MCF 10A (cell line): Measurements from ENCODE around the gene SPATA6L. TPM values are rescaled to one million over a fixed set of nuclear protein-coding genes. Genes with fewer than 3 reads are reported as not detected.

Source experiments
- BruUV-seq: library from RNA; stranded (reverse); fragments of 400-500 nt; replicated peaks from 2 replicates; lab custom pipeline; 2021; lab: Mats Ljungman, UMichigan
- CTCF ChIA-PET: fragments of 300-600 bp; sonication (Branson Sonifier 250); formaldehyde crosslinking; extraction: SDS; loops from one replicate; lab custom pipeline; 2021; ENCODE audit warnings: antibody characterized with exemption, inconsistent platforms; lab: Yijun Ruan, JAX
- POLR2A ChIA-PET: fragments of 300-600, 350-650 bp; sonication (Branson Sonifier 250); formaldehyde crosslinking; extraction: SDS; loops from one replicate; lab custom pipeline; 2020; ENCODE audit warnings: antibody characterized with exemption, inconsistent platforms; lab: Yijun Ruan, JAX
- DNase-seq: peaks from one replicate; pipeline ENCODE4 v3.0.0-alpha.2; 2018; ENCODE audit not compliant: unreplicated experiment
- H3K27ac Mint-ChIP-seq: one replicate; pipeline ENCODE4 v1.8.0; 2022; ENCODE audit warnings: mild to moderate bottlenecking, low read depth, mixed read lengths; ENCODE audit not compliant: unreplicated experiment
- H3K27me3 Mint-ChIP-seq: one replicate; pipeline ENCODE4 v1.8.0; 2022; ENCODE audit warnings: mixed read lengths; ENCODE audit not compliant: insufficient read depth, unreplicated experiment
- H3K36me3 Mint-ChIP-seq: one replicate; pipeline ENCODE4 v1.8.0; 2022; ENCODE audit warnings: mild to moderate bottlenecking, moderate library complexity, mixed read lengths; ENCODE audit not compliant: insufficient read depth, unreplicated experiment
- H3K4me1 Mint-ChIP-seq: one replicate; pipeline ENCODE4 v1.8.0; 2022; ENCODE audit warnings: mixed read lengths; ENCODE audit not compliant: insufficient read depth, unreplicated experiment
- H3K4me3 Mint-ChIP-seq: one replicate; pipeline ENCODE4 v1.8.0; 2022; ENCODE audit warnings: mild to moderate bottlenecking, moderate library complexity, mixed read lengths; ENCODE audit not compliant: unreplicated experiment
- H3K9me3 Mint-ChIP-seq: one replicate; pipeline ENCODE4 v1.8.0; 2022; ENCODE audit warnings: mixed read lengths; ENCODE audit not compliant: unreplicated experiment
- intact Hi-C: fragments of 100-400 bp; cut with micrococcal nuclease; formaldehyde crosslinking; loops from 2 replicates; pipeline ENCODE4 v1.14.1; 2022
- total RNA-seq: library from RNA; stranded (reverse); gene quantifications from 2 replicates; pipeline ENCODE4 v1.2.3, GENCODE V29; 2022
- TF ChIP-seq, protein P1 (sequence below): fragments of 200-600 bp; IDR thresholded peaks from one replicate; pipeline ENCODE4 v1.8.0; 2022; ENCODE audit warnings: antibody characterized with exemption, mild to moderate bottlenecking; ENCODE audit not compliant: unreplicated experiment

The SPATA6L gene
- total RNA-seq, 1 experiment from 2014 or later = 5.5 TPM

DNA sequence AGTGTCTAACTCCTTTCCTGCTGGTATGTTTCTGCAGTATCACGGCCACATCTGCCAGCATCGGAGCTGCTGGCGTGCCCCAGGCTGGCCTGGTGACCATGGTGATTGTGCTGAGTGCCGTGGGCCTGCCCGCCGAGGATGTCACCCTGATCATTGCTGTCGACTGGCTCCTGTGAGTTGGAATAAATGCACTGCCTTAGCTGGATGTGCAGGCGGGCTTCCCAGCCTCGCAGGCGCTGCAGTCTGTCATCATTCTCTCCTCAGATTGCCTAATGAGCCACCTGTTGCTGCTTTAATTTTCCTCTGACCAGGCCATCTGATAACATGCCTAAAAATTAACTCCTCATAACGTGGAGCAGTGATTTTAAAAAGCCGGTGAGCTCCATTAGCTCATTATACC is 83.3 kb downstream of the SPATA6L start:
- TF ChIP-seq, protein P1, sequence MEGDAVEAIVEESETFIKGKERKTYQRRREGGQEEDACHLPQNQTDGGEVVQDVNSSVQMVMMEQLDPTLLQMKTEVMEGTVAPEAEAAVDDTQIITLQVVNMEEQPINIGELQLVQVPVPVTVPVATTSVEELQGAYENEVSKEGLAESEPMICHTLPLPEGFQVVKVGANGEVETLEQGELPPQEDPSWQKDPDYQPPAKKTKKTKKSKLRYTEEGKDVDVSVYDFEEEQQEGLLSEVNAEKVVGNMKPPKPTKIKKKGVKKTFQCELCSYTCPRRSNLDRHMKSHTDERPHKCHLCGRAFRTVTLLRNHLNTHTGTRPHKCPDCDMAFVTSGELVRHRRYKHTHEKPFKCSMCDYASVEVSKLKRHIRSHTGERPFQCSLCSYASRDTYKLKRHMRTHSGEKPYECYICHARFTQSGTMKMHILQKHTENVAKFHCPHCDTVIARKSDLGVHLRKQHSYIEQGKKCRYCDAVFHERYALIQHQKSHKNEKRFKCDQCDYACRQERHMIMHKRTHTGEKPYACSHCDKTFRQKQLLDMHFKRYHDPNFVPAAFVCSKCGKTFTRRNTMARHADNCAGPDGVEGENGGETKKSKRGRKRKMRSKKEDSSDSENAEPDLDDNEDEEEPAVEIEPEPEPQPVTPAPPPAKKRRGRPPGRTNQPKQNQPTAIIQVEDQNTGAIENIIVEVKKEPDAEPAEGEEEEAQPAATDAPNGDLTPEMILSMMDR = no peak
- no peaks in the 10 kb centered on the region for H3K4me1 Mint-ChIP-seq
- intact Hi-C loops = no loop called here
- H3K9me3 Mint-ChIP-seq = no peaks in the 10 kb centered on the region
- H3K4me3 Mint-ChIP-seq = no peak overlapping the region
- CTCF ChIA-PET = interaction anchor here (0.5 to 0.6 kb wide), 2 partner anchors 61 to 946 kb away, joined by 3 read pairs; no protein-coding TSS in a partner anchor
- POLR2A ChIA-PET = no interaction called here
- no peaks in the 10 kb centered on the region for H3K36me3 Mint-ChIP-seq
- no peak for DNase-seq
- BruUV-seq = no TSS peak
- no peaks in the 10 kb centered on the region for H3K27me3 Mint-ChIP-seq
- no peak overlapping the region for H3K27ac Mint-ChIP-seq

DNA sequence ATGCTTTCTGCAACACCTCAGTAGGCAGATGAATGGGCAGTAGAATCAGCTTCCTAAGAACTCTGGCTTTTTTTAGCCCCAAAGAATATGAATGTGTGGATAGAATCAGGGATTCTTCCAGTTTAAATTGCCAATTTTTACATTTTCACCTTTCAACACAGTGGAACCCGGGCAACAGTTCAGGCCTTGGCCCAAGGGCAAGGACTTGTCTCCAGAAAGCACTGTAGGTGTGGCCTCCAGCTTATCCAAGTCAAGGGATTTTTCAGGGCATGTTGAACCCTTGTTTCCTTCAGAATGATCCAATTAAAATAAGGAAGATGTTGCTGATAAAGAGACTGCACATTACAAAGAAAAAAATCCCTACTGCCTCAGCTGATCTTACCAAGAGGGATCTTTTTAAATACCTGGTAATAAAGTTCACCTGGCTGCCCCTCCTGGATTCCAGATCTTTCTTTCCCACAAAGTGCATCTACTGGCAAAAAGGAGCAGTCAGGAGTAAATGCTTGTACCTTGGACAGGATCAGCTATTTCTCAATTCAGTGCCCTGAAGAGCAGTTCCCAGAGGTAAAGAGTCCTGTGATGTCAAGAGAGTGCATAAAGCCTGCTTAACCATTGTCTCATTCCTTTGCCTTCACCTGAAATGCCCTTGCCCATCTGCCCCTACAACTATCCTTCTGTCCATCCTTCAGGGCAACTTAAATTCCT is 84.3 kb downstream of the SPATA6L start:
- intact Hi-C loops = no loop called here
- TF ChIP-seq, protein P1 = no peak
- ChIA-PET CTCF (no interaction called here), POLR2A (no interaction called here)
- Mint-ChIP-seq H3K9me3 (no peaks in the 10 kb centered on the region), H3K27me3 (no peaks in the 10 kb centered on the region), H3K27ac (no peak overlapping the region), H3K36me3 (no peaks in the 10 kb centered on the region), H3K4me1 (no peaks in the 10 kb centered on the region), H3K4me3 (no peak overlapping the region)
- BruUV-seq = no TSS peak
- no peak for DNase-seq

DNA sequence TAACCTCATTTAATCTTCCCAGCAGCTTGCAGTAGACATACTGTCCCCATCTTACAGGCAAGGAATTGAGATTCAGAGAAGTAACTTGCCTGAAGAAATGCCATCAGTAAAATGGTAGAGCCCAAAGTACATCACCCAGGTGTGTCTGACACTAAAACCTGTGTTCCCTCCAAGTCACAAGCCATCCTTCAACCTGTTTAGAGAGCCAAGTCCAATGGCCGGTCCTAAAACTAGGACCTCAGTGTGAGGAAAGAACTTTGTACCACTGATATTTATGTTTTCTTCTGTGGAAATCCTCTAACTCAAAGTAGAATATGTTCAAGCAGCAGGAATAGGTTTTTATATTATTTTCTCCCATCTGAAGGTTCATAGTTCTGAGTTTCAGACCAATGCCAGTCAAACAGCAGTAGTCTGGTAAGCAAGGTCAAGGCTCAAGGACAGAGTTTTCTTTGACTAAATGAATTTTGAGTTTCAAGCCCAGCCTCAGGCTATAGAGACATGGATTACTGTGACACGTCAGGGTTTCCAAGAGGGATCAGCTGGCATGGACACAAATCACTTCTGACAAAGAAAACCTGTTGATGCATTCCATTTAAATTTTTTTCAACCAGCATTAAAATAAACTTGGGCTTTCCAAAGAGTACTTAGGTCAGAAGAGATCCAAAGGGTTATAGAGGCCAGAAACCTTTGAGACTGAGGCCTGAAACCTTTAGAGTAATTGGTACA is 85.1 kb downstream of the SPATA6L start:
- no peaks in the 10 kb centered on the region for H3K27me3 Mint-ChIP-seq
- no peak for DNase-seq
- BruUV-seq = no TSS peak
- TF ChIP-seq, protein P1 = no peak
- no peak overlapping the region for H3K4me3 Mint-ChIP-seq
- no peaks in the 10 kb centered on the region for H3K4me1 Mint-ChIP-seq
- no peak overlapping the region for H3K27ac Mint-ChIP-seq
- intact Hi-C loops = no loop called here
- no peaks in the 10 kb centered on the region for H3K36me3 Mint-ChIP-seq
- H3K9me3 Mint-ChIP-seq = no peaks in the 10 kb centered on the region
- ChIA-PET CTCF (interaction anchor here (0.6 kb wide), 1 partner anchor 262 kb away, joined by 4 read pairs; no protein-coding TSS in a partner anchor), POLR2A (no interaction called here)

DNA sequence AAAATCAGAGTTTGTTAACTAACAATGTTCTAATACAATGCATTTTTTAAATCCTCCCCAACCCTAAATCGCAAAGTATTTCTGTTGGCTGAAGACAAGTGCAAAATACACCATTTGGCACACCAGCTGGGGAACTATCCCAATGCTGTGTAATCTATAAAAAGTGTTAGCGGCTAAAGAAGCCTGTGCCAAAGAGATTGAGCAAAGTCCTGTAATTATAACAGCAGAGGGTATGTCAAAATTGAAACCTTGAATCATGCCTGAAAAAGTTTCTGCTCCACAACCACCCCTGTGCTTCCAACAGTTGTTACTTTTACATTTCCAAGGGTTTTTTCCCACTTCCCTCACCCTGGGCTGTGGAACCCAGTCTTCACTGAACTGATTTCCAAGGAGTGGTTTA is 87.3 kb downstream of the SPATA6L start:
- H3K4me3 Mint-ChIP-seq = no peak overlapping the region
- no peaks in the 10 kb centered on the region for H3K36me3 Mint-ChIP-seq
- ChIA-PET POLR2A (interaction anchor here (0.7 kb wide), 1 partner anchor 75 kb away, joined by 4 read pairs; no protein-coding TSS in a partner anchor), CTCF (no interaction called here)
- TF ChIP-seq, protein P1 = no peak
- no TSS peak for BruUV-seq
- no peak overlapping the region for H3K27ac Mint-ChIP-seq
- no peak for DNase-seq
- H3K27me3 Mint-ChIP-seq = no peaks in the 10 kb centered on the region
- intact Hi-C loops = no loop called here
- H3K4me1 Mint-ChIP-seq = no peaks in the 10 kb centered on the region
- no peaks in the 10 kb centered on the region for H3K9me3 Mint-ChIP-seq
